Stimulated activated naive CD8-positive, alpha-beta T cell treated with anti-CD3 and anti-CD28 coated beads, Interleukin-15, Interleukin-2, amounts not matched to agents 100 ng/mL and 50 ng/mL, for 24 hours (primary cell): ENCODE results near the gene KCNJ6.

Experiments used
- H3K27ac Mint-ChIP-seq: one replicate; pipeline ENCODE4 v1.8.0; 2021; ENCODE audit warnings: mild to moderate bottlenecking, mixed read lengths
- H3K27me3 Mint-ChIP-seq: one replicate; pipeline ENCODE4 v1.8.0; 2021; ENCODE audit warnings: mixed read lengths
- H3K36me3 Mint-ChIP-seq: one replicate; pipeline ENCODE4 v1.8.0; 2021; ENCODE audit warnings: low read depth, mixed read lengths
- H3K4me1 Mint-ChIP-seq: one replicate; pipeline ENCODE4 v1.8.0; 2021; ENCODE audit warnings: low read depth, mixed read lengths
- H3K4me3 Mint-ChIP-seq: one replicate; pipeline ENCODE4 v1.8.0; 2021; ENCODE audit warnings: mild to moderate bottlenecking, mixed read lengths
- H3K9me3 Mint-ChIP-seq: one replicate; pipeline ENCODE4 v1.8.0; 2021; ENCODE audit warnings: mixed read lengths

The KCNJ6 gene

DNA sequence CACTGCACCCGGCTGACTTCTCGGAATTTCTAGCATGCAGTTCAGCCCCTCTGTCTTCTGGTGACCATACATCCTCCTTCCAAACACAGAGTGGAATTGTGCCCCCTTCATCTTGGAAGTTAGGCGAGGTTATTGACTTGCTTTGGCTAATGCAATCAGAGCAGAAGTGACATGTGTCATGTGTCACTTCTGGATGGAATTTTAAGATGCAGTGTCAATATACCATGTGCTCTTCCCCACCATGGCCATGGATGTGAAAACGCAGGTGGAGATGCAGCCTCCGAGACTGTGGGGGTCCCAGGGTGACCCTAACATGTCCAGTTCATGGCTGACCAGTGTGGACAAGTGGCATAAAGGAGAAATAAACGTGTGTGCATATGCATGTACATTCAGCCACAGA lies 83.0 kb downstream of the KCNJ6 start:
- no peak overlapping the region for H3K27ac Mint-ChIP-seq
- peaks cover 3% of the 10 kb centered on the region for H3K9me3 Mint-ChIP-seq
- H3K4me1 Mint-ChIP-seq, result no peaks in the 10 kb centered on the region
- no peak overlapping the region for H3K4me3 Mint-ChIP-seq
- H3K36me3 Mint-ChIP-seq, result no peaks in the 10 kb centered on the region
- H3K27me3 Mint-ChIP-seq, result peaks cover 11% of the 10 kb centered on the region

DNA sequence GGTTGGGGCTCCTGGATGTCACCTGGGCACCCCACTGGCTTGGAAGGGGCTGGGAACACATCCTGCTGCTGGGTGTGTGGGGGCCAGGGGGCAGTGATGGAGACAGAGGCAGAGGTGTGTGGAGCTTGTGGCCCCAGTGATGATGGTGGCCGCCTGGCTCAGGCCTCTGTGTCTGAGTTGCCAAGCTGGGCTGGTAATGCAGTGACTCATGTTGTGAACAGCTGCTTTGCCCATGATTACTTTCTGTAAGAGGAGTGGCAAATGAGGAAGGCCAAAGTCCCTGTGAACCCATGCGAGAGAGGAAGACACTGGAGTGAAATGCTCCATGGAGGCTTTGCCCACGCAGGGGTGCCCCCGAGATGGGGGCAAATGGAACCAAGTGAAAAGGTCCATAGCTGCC lies 86.8 kb downstream of the KCNJ6 start:
- Mint-ChIP-seq H3K4me3 (no peak overlapping the region), H3K36me3 (no peaks in the 10 kb centered on the region), H3K27ac (no peak overlapping the region), H3K4me1 (no peaks in the 10 kb centered on the region), H3K27me3 (peaks cover 11% of the 10 kb centered on the region), H3K9me3 (no peaks in the 10 kb centered on the region)

DNA sequence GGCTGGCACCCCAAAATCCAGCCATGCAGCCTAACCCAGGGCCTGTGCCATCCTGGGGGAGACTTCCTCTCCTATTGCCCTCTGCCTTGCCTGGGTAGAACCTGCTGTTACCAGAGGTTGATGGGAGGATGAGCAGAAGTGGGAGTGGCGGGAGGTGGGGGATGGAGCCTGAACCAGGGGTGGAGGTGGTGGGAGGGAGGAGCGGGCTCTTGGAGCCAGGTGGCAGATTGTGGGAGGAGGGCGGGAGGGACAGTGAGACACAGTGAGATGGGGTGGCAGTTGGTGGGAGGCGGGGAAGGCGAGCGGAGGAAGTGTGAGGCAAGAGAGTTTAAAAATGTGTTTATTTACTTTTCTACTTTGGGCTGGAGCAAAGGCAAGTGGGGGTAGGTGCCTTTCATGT lies 87.3 kb downstream of the KCNJ6 start:
- Mint-ChIP-seq H3K27ac (no peak overlapping the region), H3K9me3 (no peaks in the 10 kb centered on the region), H3K4me1 (no peaks in the 10 kb centered on the region), H3K27me3 (peaks cover 11% of the 10 kb centered on the region), H3K36me3 (no peaks in the 10 kb centered on the region), H3K4me3 (no peak overlapping the region)

DNA sequence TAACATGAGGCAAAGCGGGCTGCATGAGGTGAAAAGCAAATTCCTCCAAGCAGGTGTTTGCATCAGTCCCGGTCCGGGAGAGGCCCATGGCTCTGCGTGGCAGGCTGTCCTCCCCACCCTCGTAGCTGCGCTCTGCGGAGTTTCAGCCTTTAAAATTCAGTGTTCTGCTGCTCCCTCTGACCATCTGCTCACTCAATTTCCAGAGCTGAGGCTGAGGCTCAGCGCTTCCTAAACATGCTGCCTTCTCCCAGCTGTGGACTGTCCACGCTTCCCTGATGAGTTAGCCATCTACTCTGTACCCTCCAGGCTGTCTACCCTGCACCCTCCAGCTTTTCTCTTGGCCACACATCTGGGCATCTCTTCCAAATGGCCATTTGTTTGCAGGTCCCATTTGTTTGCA lies 87.7 kb downstream of the KCNJ6 start:
- H3K36me3 Mint-ChIP-seq, result no peaks in the 10 kb centered on the region
- no peak overlapping the region for H3K4me3 Mint-ChIP-seq
- H3K9me3 Mint-ChIP-seq, result peaks cover 2% of the 10 kb centered on the region
- no peak overlapping the region for H3K27ac Mint-ChIP-seq
- H3K27me3 Mint-ChIP-seq, result peaks cover 11% of the 10 kb centered on the region
- H3K4me1 Mint-ChIP-seq, result no peaks in the 10 kb centered on the region

DNA sequence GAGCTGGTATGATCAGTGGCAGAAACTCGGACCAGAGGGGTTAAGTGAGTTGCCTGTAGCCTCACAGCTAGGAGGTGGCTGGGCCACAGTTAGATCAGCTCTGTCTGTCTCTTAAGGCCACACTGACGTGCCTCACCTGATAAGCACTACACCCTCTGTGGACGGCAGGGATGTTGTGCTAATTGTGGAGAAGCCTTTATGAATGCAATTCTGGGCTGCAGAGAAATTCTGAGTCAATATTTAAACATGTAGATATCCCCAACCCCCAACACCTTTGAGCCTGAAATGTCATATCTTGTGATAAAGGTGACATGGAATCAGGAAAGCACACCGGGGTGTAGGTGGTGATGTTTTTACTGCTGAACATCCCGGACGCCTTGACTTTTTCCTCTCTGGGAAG lies 88.3 kb downstream of the KCNJ6 start:
- H3K9me3 Mint-ChIP-seq, result peaks cover 5% of the 10 kb centered on the region
- H3K27me3 Mint-ChIP-seq, result peaks cover 11% of the 10 kb centered on the region
- no peaks in the 10 kb centered on the region for H3K36me3 Mint-ChIP-seq
- H3K4me3 Mint-ChIP-seq, result no peak overlapping the region
- no peaks in the 10 kb centered on the region for H3K4me1 Mint-ChIP-seq
- H3K27ac Mint-ChIP-seq, result no peak overlapping the region

DNA sequence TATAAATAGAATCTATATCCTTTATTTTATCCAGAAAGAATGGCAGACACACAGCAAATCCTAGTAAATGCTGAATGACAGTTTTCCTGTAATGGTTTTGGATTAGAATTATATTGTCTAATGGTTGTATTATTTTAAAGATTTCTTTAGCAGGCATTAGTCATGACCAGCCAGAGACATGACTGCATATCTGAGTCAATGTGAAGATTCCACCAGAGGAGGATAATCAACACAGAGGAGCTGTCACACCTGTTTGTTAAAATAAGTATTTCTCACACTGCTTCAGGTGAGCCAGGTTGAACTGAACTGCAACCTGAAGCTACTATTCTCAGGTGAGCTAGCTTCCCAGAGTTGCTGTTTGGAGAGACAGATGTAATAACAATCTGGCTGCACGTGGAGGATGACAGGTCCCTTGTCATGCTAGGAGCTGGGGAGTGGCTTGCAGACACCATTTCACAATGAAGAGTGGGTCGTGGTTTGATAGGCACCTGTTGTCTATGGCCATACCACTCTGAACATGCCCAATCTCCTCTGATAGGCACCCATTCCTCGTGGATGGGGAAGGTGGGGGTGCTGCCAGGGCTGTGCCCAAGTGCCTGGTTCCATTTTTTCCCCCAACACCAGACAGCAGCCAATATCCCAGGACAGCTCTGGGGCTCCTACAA lies 94.3 kb downstream of the KCNJ6 start:
- Mint-ChIP-seq H3K27me3 (no peaks in the 10 kb centered on the region), H3K4me1 (no peaks in the 10 kb centered on the region), H3K27ac (no peak overlapping the region), H3K9me3 (peaks cover 5% of the 10 kb centered on the region), H3K4me3 (no peak overlapping the region), H3K36me3 (no peaks in the 10 kb centered on the region)

DNA sequence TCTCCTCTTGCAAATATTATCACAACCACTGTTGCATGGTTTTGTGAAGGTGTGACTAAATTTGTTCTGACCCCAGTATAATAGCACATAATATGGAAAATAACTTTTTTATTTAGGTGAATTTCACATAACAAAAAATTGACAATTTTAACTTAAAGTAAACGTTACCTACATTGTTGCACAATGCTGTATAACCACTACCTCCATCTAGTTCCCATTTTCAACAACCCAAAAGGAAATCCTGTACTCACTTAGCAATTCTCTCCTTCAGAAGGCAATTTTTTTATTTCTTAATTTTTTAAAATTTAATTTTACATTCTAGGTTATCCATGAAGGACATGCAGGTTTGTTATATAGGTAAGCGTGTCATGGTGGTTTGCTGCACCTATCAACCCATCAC lies 95.2 kb downstream of the KCNJ6 start:
- Mint-ChIP-seq H3K4me3 (no peak overlapping the region), H3K36me3 (no peaks in the 10 kb centered on the region), H3K27me3 (no peaks in the 10 kb centered on the region), H3K4me1 (no peaks in the 10 kb centered on the region), H3K9me3 (peaks cover 5% of the 10 kb centered on the region), H3K27ac (no peak overlapping the region)

DNA sequence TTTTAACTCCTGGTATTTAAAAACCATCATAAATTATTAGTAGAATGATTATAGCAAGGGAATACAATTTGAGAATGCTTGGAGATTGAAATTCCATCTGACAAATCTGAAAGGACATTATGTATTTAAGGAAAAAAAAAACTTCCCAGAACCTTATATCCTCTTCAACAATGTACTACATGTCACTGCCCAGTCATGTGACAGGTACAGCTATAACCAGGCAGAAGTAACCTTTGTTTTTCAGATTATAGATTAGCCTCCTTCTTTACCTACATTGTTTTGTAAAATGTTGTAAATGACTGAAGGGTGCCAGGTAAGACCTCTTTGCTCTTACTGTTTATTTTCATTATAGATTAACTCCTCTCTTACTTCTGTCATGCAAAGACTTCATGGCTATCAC lies 96.9 kb downstream of the KCNJ6 start:
- H3K27me3 Mint-ChIP-seq, result no peaks in the 10 kb centered on the region
- H3K36me3 Mint-ChIP-seq, result no peaks in the 10 kb centered on the region
- no peaks in the 10 kb centered on the region for H3K4me1 Mint-ChIP-seq

DNA sequence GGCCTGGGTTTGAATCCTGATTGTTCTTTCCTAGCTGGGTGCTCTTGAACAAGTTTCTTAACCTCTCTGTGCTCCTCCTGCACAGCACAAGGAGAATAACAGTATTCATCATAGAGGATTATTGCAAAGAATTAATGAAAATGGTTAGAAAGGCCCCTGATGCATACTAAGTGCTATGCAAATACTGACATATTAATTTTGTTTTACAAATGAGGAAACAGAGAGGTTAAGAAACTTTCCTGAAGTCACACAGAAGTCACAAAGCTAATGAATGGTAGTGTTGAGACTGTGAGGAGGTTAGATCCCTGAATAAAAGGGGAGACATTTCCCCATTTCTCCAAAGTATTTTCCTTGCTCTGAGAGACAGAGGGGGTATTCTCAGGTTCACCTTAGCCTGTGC lies 99.0 kb downstream of the KCNJ6 start:
- H3K27ac Mint-ChIP-seq, result no peak overlapping the region
- peaks cover 8% of the 10 kb centered on the region for H3K9me3 Mint-ChIP-seq
- H3K36me3 Mint-ChIP-seq, result no peaks in the 10 kb centered on the region
- H3K4me1 Mint-ChIP-seq, result no peaks in the 10 kb centered on the region
- H3K27me3 Mint-ChIP-seq, result no peaks in the 10 kb centered on the region
- H3K4me3 Mint-ChIP-seq, result no peak overlapping the region

More for the DNA sequence above, 96.9 kb downstream of the KCNJ6 start:
- no peak overlapping the region for H3K27ac Mint-ChIP-seq
- H3K9me3 Mint-ChIP-seq, result peaks cover 6% of the 10 kb centered on the region
- no peak overlapping the region for H3K4me3 Mint-ChIP-seq

DNA sequence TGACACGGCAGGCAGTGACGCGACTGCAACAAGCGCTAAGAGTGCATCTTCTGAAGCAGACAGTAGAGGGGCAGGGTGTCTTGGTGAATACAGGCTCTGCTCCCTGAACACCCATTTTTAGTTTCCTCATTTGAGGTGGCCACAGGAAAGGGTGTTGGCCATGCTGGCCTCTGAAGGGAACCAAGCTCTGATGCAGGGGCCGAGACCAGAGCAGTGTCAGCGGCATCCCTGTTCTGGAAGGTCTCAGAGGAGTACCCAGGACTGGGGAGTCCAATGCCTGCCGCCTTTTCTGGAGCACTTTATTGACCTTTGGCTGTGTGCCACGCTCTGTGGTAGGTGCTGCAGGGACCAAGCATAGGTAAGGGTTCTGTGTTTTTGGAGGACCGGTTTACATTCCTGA lies 100.4 kb downstream of the KCNJ6 start:
- no peak overlapping the region for H3K27ac Mint-ChIP-seq
- no peak overlapping the region for H3K4me3 Mint-ChIP-seq
- H3K4me1 Mint-ChIP-seq, result no peaks in the 10 kb centered on the region
- peaks cover 8% of the 10 kb centered on the region for H3K27me3 Mint-ChIP-seq
- H3K36me3 Mint-ChIP-seq, result no peaks in the 10 kb centered on the region
- H3K9me3 Mint-ChIP-seq, result peaks cover 12% of the 10 kb centered on the region

DNA sequence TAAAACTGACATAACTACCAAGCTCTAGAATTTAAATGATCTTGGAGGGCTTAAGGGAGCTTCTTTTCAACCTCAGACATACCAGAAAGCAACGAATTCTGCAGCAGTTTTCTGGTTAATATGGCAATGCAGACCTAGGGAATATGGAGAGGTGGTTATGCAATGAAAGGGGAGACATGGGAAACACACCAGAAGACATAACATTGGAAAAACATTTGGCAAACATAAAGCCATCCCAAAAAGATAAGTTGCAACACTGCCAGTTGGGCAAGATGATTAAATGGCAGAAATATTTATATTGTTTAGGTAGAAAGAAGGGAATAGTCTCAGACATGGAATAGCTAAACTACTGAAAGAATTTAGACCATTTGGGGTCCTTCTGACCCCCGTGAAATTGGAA lies 104.5 kb downstream of the KCNJ6 start:
- Mint-ChIP-seq H3K27ac (no peak overlapping the region), H3K4me3 (no peak overlapping the region)

DNA sequence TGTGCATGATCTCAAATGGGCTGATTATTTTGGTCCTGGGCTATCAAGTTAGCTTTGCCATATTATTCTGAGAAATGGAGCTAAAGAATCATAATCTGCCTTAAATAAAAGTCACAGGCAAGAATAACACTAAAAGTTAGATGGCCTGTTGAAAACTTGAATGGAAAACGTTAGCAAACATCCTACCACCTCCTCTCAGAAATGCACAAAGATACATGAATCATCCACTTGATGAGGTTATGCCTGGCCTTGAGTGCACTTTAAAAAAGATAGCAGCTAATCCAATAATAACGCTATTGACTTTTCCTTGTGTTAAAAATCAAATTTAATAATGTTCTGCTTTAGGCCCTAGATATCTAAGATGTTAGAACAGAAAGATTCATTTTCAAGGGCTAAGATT lies 108.0 kb downstream of the KCNJ6 start:
- peaks cover 24% of the 10 kb centered on the region for H3K27me3 Mint-ChIP-seq
- no peaks in the 10 kb centered on the region for H3K4me1 Mint-ChIP-seq
- H3K9me3 Mint-ChIP-seq, result peaks cover 19% of the 10 kb centered on the region
- H3K4me3 Mint-ChIP-seq, result no peak overlapping the region
- H3K36me3 Mint-ChIP-seq, result no peaks in the 10 kb centered on the region
- H3K27ac Mint-ChIP-seq, result no peak overlapping the region

More for the DNA sequence above, 104.5 kb downstream of the KCNJ6 start:
- Mint-ChIP-seq H3K27me3 (peaks cover 18% of the 10 kb centered on the region), H3K9me3 (peaks cover 16% of the 10 kb centered on the region), H3K4me1 (no peaks in the 10 kb centered on the region), H3K36me3 (no peaks in the 10 kb centered on the region)

DNA sequence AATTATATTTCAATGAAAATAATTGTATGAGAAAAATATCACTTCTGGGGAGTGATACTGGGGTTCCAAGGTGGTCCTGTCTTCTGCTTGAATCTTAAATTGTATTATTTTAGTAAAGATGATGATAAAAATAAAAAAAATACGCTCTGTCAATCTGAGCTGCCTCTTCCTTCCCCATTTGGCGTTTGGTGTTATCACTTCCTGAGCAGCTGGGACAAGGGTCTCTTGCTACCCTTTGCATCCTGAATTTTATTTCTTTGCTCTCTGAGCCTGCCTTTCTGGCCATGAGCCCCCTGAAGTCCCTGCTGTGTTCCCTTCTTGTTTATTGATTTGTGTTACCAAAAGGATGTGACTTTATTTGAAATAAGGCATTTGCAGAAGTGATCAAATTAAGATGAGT lies 111.0 kb downstream of the KCNJ6 start:
- H3K4me1 Mint-ChIP-seq, result no peaks in the 10 kb centered on the region
- peaks cover 15% of the 10 kb centered on the region for H3K9me3 Mint-ChIP-seq
- no peaks in the 10 kb centered on the region for H3K36me3 Mint-ChIP-seq
- H3K27me3 Mint-ChIP-seq, result peaks cover 25% of the 10 kb centered on the region
- H3K27ac Mint-ChIP-seq, result no peak overlapping the region
- H3K4me3 Mint-ChIP-seq, result no peak overlapping the region

DNA sequence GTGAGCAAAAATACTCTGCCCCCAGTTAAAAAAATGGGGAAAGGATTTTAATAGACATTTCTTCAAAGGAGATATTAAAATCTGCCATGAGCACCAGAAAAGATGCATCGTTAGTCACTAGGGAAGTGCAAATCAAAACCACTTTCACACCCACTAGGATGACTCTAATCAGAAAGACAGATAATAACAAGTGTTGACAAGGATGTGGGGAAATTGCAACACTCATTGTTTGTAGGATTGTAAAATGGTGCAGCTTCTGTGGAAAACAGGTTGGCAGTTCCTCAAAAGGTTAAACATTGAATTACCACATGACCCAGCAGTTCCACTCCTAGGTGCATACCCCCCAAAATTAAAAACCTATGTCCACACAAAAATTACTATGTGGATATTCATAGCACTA lies 112.3 kb downstream of the KCNJ6 start:
- Mint-ChIP-seq H3K27me3 (peaks cover 26% of the 10 kb centered on the region), H3K27ac (no peak overlapping the region), H3K4me3 (no peak overlapping the region), H3K36me3 (no peaks in the 10 kb centered on the region), H3K4me1 (no peaks in the 10 kb centered on the region), H3K9me3 (peaks cover 15% of the 10 kb centered on the region)

DNA sequence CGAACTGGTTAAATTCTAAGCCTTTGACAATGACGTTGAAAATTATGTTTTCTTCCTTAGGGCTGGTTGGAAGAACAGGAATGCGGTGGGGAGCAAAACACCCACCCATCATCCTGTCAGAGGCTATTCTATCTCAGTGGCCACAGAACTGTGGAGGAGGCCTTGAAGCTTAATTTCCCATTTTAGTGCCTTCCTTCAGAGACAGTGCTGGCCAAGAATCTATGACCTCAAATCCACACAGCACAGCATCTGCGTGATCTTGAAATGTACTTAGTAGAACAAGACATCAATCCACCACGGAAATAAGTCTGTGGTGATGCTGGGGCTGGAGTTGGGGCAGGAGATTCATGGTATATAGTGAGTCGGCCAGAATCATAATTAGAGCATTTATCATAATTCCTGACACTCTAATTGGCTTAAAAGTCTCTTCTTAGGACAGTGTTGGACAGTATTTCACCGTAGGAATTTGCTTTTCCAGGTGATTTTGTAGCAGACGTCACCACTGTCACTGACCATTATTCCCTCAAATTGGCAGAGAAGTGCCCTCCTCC lies 113.1 kb downstream of the KCNJ6 start:
- peaks cover 27% of the 10 kb centered on the region for H3K27me3 Mint-ChIP-seq
- no peak overlapping the region for H3K4me3 Mint-ChIP-seq
- H3K27ac Mint-ChIP-seq, result no peak overlapping the region
- H3K9me3 Mint-ChIP-seq, result peaks cover 11% of the 10 kb centered on the region
- no peaks in the 10 kb centered on the region for H3K36me3 Mint-ChIP-seq
- no peaks in the 10 kb centered on the region for H3K4me1 Mint-ChIP-seq

DNA sequence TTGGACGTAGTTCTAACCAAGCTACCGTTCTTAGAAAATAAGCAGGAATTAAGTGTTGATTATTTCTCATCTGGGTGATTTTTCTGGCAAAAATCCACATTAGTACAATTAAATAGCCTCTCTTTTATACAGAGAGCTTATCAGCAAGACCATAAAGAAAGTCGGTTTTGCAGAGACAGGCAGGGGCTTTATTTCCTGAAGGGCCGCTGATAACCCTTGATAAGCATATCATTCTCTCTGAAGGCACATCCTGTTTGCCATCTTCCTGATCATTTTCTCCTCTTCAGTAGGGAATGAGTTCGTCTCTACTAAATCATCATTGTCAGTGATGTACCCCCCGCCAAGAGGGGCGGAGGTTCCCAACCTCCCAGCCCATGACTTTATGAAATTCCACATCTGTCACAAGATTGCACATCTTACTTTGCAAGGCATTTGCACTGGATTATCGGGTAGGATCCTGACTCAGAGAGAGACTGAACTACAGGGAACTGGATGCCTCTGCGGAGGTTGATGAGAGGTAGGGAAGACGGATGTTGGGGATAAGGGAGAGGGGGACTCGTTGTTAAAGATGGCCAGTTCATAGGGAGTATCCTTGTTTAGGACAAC lies 115.7 kb downstream of the KCNJ6 start:
- Mint-ChIP-seq H3K27me3 (peaks cover 27% of the 10 kb centered on the region), H3K9me3 (peaks cover 10% of the 10 kb centered on the region), H3K36me3 (no peaks in the 10 kb centered on the region), H3K4me1 (peaks cover 4% of the 10 kb centered on the region), H3K27ac (no peak overlapping the region), H3K4me3 (no peak overlapping the region)
